ACHN (cell line): ENCODE data around the gene SURF6.
"Not testable (repeated sequence)": the region's sequence is repeated elsewhere in the genome, so short reads cannot be mapped to it uniquely, and the experiment has no call there.

Experiments
- DNase-seq: peaks from one replicate; pipeline ENCODE4 v3.0.0-alpha.2; 2015
- in situ Hi-C: cut with HindIII; loops from 2 replicates; pipeline ENCODE4 v1.10.0; 2017; ENCODE audit warnings: low sequenced_read_pairs, low pct_ligation_motif_present, low pct_unique_long_range_greater_than_20kb

The SURF6 gene

GRCh38 chr9:133351908-133352634 lies 16.1 kb upstream of the SURF6 start:
- in situ Hi-C loops: no loop called here
- DNase-seq: peak; percentile 59

- DNase-seq: no peak
These were observed 15.5 kb upstream of the SURF6 start for GRCh38 chr9:133351526-133351907.

GRCh38 chr9:133349965-133350616 lies 14.1 kb upstream of the SURF6 start:
- no peak for DNase-seq
- in situ Hi-C loops: no loop called here

More at GRCh38 chr9:133351526-133351907, 15.5 kb upstream of the SURF6 start:
- in situ Hi-C loops: no loop called here

- DNase-seq: no peak
- in situ Hi-C loops: no loop called here
These were observed 13.0 kb upstream of the SURF6 start for GRCh38 chr9:133348718-133349573.

- in situ Hi-C loops: no loop called here
- DNase-seq: peak; percentile 94
These were observed 12.2 kb upstream of the SURF6 start, which contains the start of the genes MED22 and RPL7A for GRCh38 chr9:133347985-133348717. MED22 (minus strand) TSS chr9:133348131; CDS start chr9:133346662, 1,469 bp downstream. RPL7A (plus strand) TSS chr9:133348218; CDS start chr9:133348244, 26 bp downstream.

GRCh38 chr9:133347515-133347984 lies 11.6 kb upstream of the SURF6 start:
- peak; percentile 39 for DNase-seq
- in situ Hi-C loops: no loop called here

GRCh38 chr9:133346021-133346785 lies 10.2 kb upstream of the SURF6 start:
- no peak for DNase-seq
- in situ Hi-C loops: no loop called here

- DNase-seq: no peak
- in situ Hi-C loops: no loop called here
These were observed 9.6 kb upstream of the SURF6 start for GRCh38 chr9:133345596-133345995.

- no peak for DNase-seq
- in situ Hi-C loops: no loop called here
These were observed 9.0 kb upstream of the SURF6 start for GRCh38 chr9:133344979-133345378.

GRCh38 chr9:133344071-133344470 lies 8.1 kb upstream of the SURF6 start:
- no peak for DNase-seq
- in situ Hi-C loops: no loop called here

GRCh38 chr9:133342570-133342969 lies 6.6 kb upstream of the SURF6 start:
- in situ Hi-C loops: no loop called here
- no peak for DNase-seq

- no peak for DNase-seq
These were observed 6.0 kb upstream of the SURF6 start for GRCh38 chr9:133342069-133342406.

GRCh38 chr9:133341369-133342068 lies 5.5 kb upstream of the SURF6 start:
- DNase-seq: no peak
- in situ Hi-C loops: no loop called here

More at GRCh38 chr9:133342069-133342406, 6.0 kb upstream of the SURF6 start:
- in situ Hi-C loops: no loop called here

GRCh38 chr9:133340916-133341315 lies 4.9 kb upstream of the SURF6 start:
- DNase-seq: no peak
- in situ Hi-C loops: no loop called here

- in situ Hi-C loops: no loop called here
- DNase-seq: no peak
These were observed 4.3 kb upstream of the SURF6 start for GRCh38 chr9:133340256-133340655.

- DNase-seq: no peak
- in situ Hi-C loops: no loop called here
These were observed 3.7 kb upstream of the SURF6 start for GRCh38 chr9:133339641-133340040.

- in situ Hi-C loops, DNase-seq: not testable (repeated sequence)
These were observed 1.1 kb downstream of the SURF6 start for GRCh38 chr9:133334888-133335287.
